Upper lobe of left lung (tissue), 4 donors: ENCODE measurements around the gene FAM81A.

Experiments used
- CTCF ChIP-seq, 6 experiments: fragments of 450-650 bp in 4 of 6; fragments of 200-600 bp in 2 of 6; sonication (generic) in 2 of 6; IDR thresholded peaks; one replicate each; pipeline ENCODE4 v1.5.1; 2016 to 2019; ENCODE audit warnings: antibody characterized with exemption in 6 of 6
- EP300 ChIP-seq, 4 donors: sonication (generic); formaldehyde crosslinking; IDR thresholded peaks; one replicate each; pipeline ENCODE4 v1.5.1; 2017; ENCODE audit warnings: antibody characterized with exemption in 4 of 4, control low read depth in 2 of 4
- POLR2A ChIP-seq, 4 donors: fragments of 450-650 bp; IDR thresholded peaks; one replicate each; pipeline ENCODE4 v1.5.1; 2016 to 2017; ENCODE audit warnings: antibody characterized with exemption in 4 of 4, mild to moderate bottlenecking in 2 of 4
- POLR2AphosphoS5 ChIP-seq, 2 donors: sonication (generic); formaldehyde crosslinking; IDR thresholded peaks; one replicate each; pipeline ENCODE4 v1.5.1; 2017; ENCODE audit warnings: antibody characterized with exemption in 2 of 2

- peak; percentile 62 to 84 (median 78) for TF ChIP-seq CTCF (IDR thresholded peaks at IDR 0.05)
- no peak for TF ChIP-seq POLR2A (IDR thresholded peaks at IDR 0.05)
- no peak for TF ChIP-seq POLR2AphosphoS5 (IDR thresholded peaks at IDR 0.05)
- TF ChIP-seq EP300 (IDR thresholded peaks at IDR 0.05), result no peak
Observed at GRCh38 chr15:59528961-59529402, 91.0 kb downstream of the FAM81A start.
